ENCODE data around the gene RHOBTB3.
A peak's percentile ranks its signal among the peaks of the same experiment; 100 is the strongest.

GRCh38 chr5:95822043-95822541, 91.0 kb downstream of the RHOBTB3 start:
- TF ChIP-seq, protein P1, sequence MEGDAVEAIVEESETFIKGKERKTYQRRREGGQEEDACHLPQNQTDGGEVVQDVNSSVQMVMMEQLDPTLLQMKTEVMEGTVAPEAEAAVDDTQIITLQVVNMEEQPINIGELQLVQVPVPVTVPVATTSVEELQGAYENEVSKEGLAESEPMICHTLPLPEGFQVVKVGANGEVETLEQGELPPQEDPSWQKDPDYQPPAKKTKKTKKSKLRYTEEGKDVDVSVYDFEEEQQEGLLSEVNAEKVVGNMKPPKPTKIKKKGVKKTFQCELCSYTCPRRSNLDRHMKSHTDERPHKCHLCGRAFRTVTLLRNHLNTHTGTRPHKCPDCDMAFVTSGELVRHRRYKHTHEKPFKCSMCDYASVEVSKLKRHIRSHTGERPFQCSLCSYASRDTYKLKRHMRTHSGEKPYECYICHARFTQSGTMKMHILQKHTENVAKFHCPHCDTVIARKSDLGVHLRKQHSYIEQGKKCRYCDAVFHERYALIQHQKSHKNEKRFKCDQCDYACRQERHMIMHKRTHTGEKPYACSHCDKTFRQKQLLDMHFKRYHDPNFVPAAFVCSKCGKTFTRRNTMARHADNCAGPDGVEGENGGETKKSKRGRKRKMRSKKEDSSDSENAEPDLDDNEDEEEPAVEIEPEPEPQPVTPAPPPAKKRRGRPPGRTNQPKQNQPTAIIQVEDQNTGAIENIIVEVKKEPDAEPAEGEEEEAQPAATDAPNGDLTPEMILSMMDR (IDR thresholded peaks at IDR 0.05), result no peak
- no peak for TF ChIP-seq SIN3A (IDR thresholded peaks at IDR 0.05; ENCODE audit: borderline replicate concordance, insufficient read depth, low read depth, low read length)
- TF ChIP-seq, protein P2, sequence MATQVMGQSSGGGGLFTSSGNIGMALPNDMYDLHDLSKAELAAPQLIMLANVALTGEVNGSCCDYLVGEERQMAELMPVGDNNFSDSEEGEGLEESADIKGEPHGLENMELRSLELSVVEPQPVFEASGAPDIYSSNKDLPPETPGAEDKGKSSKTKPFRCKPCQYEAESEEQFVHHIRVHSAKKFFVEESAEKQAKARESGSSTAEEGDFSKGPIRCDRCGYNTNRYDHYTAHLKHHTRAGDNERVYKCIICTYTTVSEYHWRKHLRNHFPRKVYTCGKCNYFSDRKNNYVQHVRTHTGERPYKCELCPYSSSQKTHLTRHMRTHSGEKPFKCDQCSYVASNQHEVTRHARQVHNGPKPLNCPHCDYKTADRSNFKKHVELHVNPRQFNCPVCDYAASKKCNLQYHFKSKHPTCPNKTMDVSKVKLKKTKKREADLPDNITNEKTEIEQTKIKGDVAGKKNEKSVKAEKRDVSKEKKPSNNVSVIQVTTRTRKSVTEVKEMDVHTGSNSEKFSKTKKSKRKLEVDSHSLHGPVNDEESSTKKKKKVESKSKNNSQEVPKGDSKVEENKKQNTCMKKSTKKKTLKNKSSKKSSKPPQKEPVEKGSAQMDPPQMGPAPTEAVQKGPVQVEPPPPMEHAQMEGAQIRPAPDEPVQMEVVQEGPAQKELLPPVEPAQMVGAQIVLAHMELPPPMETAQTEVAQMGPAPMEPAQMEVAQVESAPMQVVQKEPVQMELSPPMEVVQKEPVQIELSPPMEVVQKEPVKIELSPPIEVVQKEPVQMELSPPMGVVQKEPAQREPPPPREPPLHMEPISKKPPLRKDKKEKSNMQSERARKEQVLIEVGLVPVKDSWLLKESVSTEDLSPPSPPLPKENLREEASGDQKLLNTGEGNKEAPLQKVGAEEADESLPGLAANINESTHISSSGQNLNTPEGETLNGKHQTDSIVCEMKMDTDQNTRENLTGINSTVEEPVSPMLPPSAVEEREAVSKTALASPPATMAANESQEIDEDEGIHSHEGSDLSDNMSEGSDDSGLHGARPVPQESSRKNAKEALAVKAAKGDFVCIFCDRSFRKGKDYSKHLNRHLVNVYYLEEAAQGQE (IDR thresholded peaks at IDR 0.05; ENCODE audit: insufficient read depth in 1 of 2, low read depth in 2 of 2, low read length in 1 of 2), result no peak
- TF ChIP-seq POLR2AphosphoS5 (IDR thresholded peaks at IDR 0.05; ENCODE audit: low read depth, low read length), result no peak
- 0 out of 2 replicates have a peak, but pooled peaks have one; percentile 15 for TF ChIP-seq TCF7L2 (IDR thresholded peaks at IDR 0.05; ENCODE audit: low read depth, low read length)

Data from Panc1 (cell line).